Tibial artery (tissue), 4 donors: ENCODE measurements around the gene FAM118B.
A peak's percentile ranks its signal among the peaks of the same experiment; 100 is the strongest.

Experiments used
- DNase-seq, 2 donors: peaks; one replicate each; pipeline ENCODE4 v3.0.0-alpha.2; 2019
- H3K27ac ChIP-seq, 2 donors: fragments of 200-600 bp; sonication (generic) in 1 of 2; 1 replicate in 1 of 2; 2 replicates in 1 of 2; pipeline ENCODE4 v1.5.1; 2018 to 2019; ENCODE audit warnings: mild to moderate bottlenecking in 1 of 2
- H3K27me3 ChIP-seq, 2 donors: fragments of 200-600 bp; sonication (generic) in 1 of 2; one replicate each; pipeline versions ENCODE4 v1.5.1 to v1.6.0; 2016 to 2019
- H3K36me3 ChIP-seq, 3 donors: fragments of 200-600 bp; sonication (generic) in 2 of 3; one replicate each; pipeline ENCODE4 v1.5.1; 2016 to 2019; ENCODE audit warnings: mild to moderate bottlenecking in 2 of 3
- H3K4me1 ChIP-seq, 4 donors: fragments of 200-600 bp; sonication (generic) in 2 of 4; 1 replicate in 3 of 4; 2 replicates in 1 of 4; pipeline ENCODE4 v1.5.1; 2016 to 2019
- H3K4me3 ChIP-seq, 2 donors: fragments of 200-600 bp; sonication (generic) in 1 of 2; 1 replicate in 1 of 2; 2 replicates in 1 of 2; pipeline ENCODE4 v1.5.1; 2018 to 2019; ENCODE audit warnings: mild to moderate bottlenecking in 2 of 2
- H3K9me3 ChIP-seq, 3 donors: fragments of 200-600 bp; sonication (generic) in 1 of 3; one replicate each; pipeline ENCODE4 v1.5.1; 2016 to 2019
- CTCF ChIP-seq, 2 experiments: fragments of 200-600 bp in 1 of 2; fragments of 450-650 bp in 1 of 2; IDR thresholded peaks; one replicate each; pipeline ENCODE4 v1.5.1; 2017 to 2019; ENCODE audit warnings: antibody characterized with exemption in 2 of 2, mild to moderate bottlenecking in 1 of 2, moderate library complexity in 1 of 2
- intact Hi-C: fragments of 100-400 bp; cut with DNase I; formaldehyde crosslinking; loops from one replicate; pipeline ENCODE4 v1.15.0; 2023; ENCODE audit warnings: low total_unique reads

Gene FAM118B

DNA sequence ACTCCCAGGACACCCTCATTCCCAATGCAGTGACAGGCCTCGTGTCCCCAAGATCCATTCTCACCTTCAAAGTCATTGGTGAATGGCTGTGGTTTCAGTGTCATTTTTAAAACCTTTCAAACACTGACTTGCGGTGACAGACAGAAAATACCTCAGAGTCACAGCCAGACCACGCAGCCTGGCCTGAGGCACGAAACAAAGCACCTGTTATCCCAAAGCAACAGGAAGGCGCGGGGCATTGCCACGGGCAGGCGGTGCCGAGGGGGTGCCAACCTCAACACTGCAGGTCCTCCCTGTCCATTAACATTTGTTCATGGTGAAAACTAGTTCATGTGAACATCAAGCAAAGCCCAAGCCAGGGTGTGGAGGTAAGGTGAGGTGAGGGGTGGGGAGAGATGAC lies 38.3 kb upstream of the FAM118B start:
- no peak for TF ChIP-seq CTCF (IDR thresholded peaks at IDR 0.05)
- no peaks in the 10 kb centered on the region for H3K4me1 ChIP-seq
- no peaks in the 10 kb centered on the region for H3K9me3 ChIP-seq
- H3K27ac ChIP-seq: no peak overlapping the region
- no peak overlapping the region for H3K4me3 ChIP-seq
- H3K27me3 ChIP-seq: no peaks in the 10 kb centered on the region
- intact Hi-C loops: no loop called here
- H3K36me3 ChIP-seq: no peaks in the 10 kb centered on the region
- no peak for DNase-seq

DNA sequence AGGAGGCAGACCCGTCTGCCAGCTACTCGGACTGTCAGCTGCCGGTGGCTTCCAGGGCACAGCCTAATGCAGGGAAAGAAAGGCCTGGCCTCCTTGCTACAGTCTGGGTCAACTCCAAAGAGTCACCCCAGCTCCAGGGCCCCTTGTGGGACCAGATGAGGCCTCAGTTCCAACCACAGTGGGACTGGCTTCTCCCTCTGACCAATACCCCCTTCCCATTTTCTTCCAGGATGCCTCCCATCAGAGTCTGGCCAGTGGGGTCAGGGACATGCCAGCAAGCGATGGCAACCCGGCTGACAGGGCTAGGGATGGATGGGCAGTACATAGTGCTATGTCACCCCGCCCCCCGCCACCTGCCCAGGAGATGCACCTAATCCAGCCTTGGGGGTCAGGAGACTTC lies 36.8 kb upstream of the FAM118B start:
- H3K27me3 ChIP-seq: no peaks in the 10 kb centered on the region
- H3K36me3 ChIP-seq: no peaks in the 10 kb centered on the region
- TF ChIP-seq CTCF (IDR thresholded peaks at IDR 0.05): no peak
- intact Hi-C loops: no loop called here
- H3K27ac ChIP-seq: no peak overlapping the region
- no peaks in the 10 kb centered on the region for H3K9me3 ChIP-seq
- H3K4me3 ChIP-seq: no peak overlapping the region
- H3K4me1 ChIP-seq: no peaks in the 10 kb centered on the region
- DNase-seq: no peak

GRCh38 chr11:126175393-126175792 lies 36.2 kb upstream of the FAM118B start:
- no peak for TF ChIP-seq CTCF (IDR thresholded peaks at IDR 0.05)
- Histone ChIP-seq H3K27me3 (no peaks in the 10 kb centered on the region), H3K9me3 (no peaks in the 10 kb centered on the region), H3K27ac (no peak overlapping the region), H3K36me3 (no peaks in the 10 kb centered on the region), H3K4me1 (no peaks in the 10 kb centered on the region), H3K4me3 (no peak overlapping the region)
- peak in 1 of 2 donors; percentile 41 for DNase-seq
- intact Hi-C loops: no loop called here

DNA sequence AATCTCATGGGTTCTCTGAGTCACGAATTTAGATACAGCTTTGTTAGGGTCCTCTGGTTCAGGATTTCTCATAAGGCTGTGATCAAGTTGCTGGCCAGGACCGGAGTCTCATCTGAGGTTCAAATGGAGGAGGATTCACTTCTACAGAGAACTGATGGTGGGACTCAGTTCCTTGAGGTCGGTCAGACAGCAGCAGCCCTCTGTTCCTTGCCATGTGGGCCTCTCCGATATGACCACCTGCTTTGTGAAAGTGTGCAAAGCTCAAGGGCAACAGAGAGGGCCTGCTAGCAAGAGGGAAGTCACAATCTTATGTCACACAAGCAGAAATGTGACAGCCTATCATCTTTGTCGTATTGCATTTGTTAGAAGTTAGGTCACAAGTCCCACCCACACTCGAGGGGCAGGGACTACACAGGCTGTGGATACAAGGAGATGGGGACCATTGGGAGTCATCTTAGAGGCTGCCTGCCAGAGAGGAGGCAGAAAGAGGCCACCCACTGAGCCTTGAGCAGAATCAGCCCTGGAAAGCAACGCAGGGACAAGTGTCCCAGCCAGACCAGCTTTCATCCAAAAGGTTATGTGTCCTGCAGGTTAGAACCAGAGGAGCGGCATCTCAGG lies 34.6 kb upstream of the FAM118B start:
- no peak overlapping the region for H3K4me3 ChIP-seq
- no peaks in the 10 kb centered on the region for H3K4me1 ChIP-seq
- TF ChIP-seq CTCF (IDR thresholded peaks at IDR 0.05): no peak
- DNase-seq: no peak
- H3K27ac ChIP-seq: no peak overlapping the region
- no peaks in the 10 kb centered on the region for H3K27me3 ChIP-seq
- no peaks in the 10 kb centered on the region for H3K9me3 ChIP-seq
- no peaks in the 10 kb centered on the region for H3K36me3 ChIP-seq
- intact Hi-C loops: no loop called here

DNA sequence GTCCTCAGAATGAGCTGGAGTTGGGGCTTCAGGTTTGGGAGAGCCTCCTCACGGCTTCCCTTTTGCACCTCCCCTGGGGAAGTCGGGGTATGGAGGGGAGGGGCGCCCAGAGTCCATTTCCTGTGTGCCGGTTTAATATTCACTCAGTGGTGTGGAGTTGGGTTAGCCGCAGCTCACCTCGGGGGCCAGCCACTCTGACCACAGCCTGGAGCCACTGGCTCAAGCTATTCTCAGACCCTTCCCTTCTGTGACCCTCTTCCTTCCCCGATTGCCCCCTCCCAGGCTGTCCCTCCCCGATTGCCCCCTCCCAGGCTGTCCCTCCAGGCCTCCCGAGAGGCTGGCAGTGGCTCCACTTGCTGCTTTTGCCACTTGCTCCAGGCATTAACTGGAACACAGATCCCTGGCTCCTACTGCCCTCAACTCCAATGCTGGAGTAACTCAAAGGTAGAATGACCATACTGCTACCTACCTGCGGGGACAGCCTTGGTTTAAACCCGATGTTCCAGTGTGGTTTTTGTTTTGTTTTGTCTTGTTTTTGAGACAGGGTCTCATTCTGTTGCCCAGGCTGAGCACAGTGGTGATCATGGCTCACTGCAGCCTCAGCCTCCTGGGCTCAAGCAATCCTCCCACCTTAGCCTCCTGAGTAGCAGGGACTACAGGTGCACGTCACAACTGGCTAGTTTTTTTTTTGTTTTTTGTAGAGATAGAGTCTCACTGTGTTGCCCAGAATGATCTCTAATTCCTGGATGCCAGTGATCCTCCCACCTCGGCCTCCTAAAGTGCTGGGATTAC lies 29.4 kb upstream of the FAM118B start:
- Histone ChIP-seq H3K36me3 (peaks cover 0 to 24% (median 0%) of the 10 kb centered on the region in 3 donors), H3K27ac (no peak overlapping the region), H3K4me1 (no peaks in the 10 kb centered on the region), H3K9me3 (no peaks in the 10 kb centered on the region), H3K27me3 (no peaks in the 10 kb centered on the region), H3K4me3 (no peak overlapping the region)
- intact Hi-C loops: no loop called here
- TF ChIP-seq CTCF (IDR thresholded peaks at IDR 0.05): no peak
- DNase-seq: no peak
